HepG2 (cell line): ENCODE measurements around the gene NANOS1. TPM values are rescaled to one million over a fixed set of nuclear protein-coding genes. Genes with fewer than 3 reads are reported as not detected.

Source experiments
- BCLAF1 ChIP-seq: fragments of 450-650 bp; IDR thresholded peaks from 2 replicates; pipeline ENCODE4 v1.6.1; 2017; ENCODE audit warnings: mild to moderate bottlenecking
- IKZF5 ChIP-seq: IDR thresholded peaks from 2 replicates; pipeline ENCODE4 v1.6.1; 2018; ENCODE audit warnings: missing genetic modification reagents, mild to moderate bottlenecking, missing compliant biosample characterization
- MBD4 ChIP-seq: IDR thresholded peaks from 2 replicates; pipeline ENCODE4 v1.6.1; 2012; ENCODE audit warnings: low read length, inconsistent platforms, borderline replicate concordance
- MYNN ChIP-seq: sonication (generic); formaldehyde crosslinking; IDR thresholded peaks from 2 replicates; pipeline ENCODE4 v1.4.0; 2020; ENCODE audit warnings: mild to moderate bottlenecking, low read depth, missing genetic modification reagents
- PAWR ChIP-seq: sonication (generic); formaldehyde crosslinking; IDR thresholded peaks from 2 replicates; pipeline ENCODE4 v1.4.0; 2020; ENCODE audit warnings: missing genetic modification reagents, mild to moderate bottlenecking, borderline replicate concordance
- TOE1 ChIP-seq: sonication (generic); formaldehyde crosslinking; IDR thresholded peaks from 2 replicates; pipeline ENCODE4 v1.4.0; 2020; ENCODE audit warnings: mild to moderate bottlenecking, missing genetic modification reagents
- WIZ ChIP-seq: sonication (generic); formaldehyde crosslinking; IDR thresholded peaks from 2 replicates; pipeline ENCODE4 v1.5.1; 2020; ENCODE audit warnings: mild to moderate bottlenecking, missing genetic modification reagents
- ZNF10 ChIP-seq: sonication (generic); formaldehyde crosslinking; IDR thresholded peaks from 2 replicates; pipeline ENCODE4 v1.4.0; 2020; ENCODE audit warnings: mild to moderate bottlenecking, low read depth, missing genetic modification reagents, borderline replicate concordance
- ZNF142 ChIP-seq: sonication (generic); formaldehyde crosslinking; IDR thresholded peaks from 2 replicates; pipeline ENCODE4 v1.4.0; 2020; ENCODE audit warnings: missing genetic modification reagents
- ZNF362 ChIP-seq: sonication (generic); formaldehyde crosslinking; IDR thresholded peaks from 2 replicates; pipeline ENCODE4 v1.4.0; 2020; ENCODE audit warnings: missing genetic modification reagents, mild to moderate bottlenecking, borderline replicate concordance
- ZNF503 ChIP-seq: sonication (generic); formaldehyde crosslinking; IDR thresholded peaks from 2 replicates; pipeline ENCODE4 v1.4.0; 2020; ENCODE audit warnings: missing genetic modification reagents
- ZNF546 ChIP-seq: sonication (generic); formaldehyde crosslinking; conservative IDR thresholded peaks from 2 replicates; pipeline ENCODE4 v1.8.1; 2023; ENCODE audit warnings: mild to moderate bottlenecking, missing genetic modification reagents
- polyA plus RNA-seq, 8 experiments: library from polyadenylated mRNA; depleted of rRNA in 3 of 8; stranded (reverse) in 7 of 8; unstranded in 1 of 8; fragments of >200 nt; fragmentation: Illumina TruSeq in 4 of 8; extraction: Trizol in 4 of 8; gene quantifications; 2 replicates each; pipeline versions ENCODE4 v1.2.1 to v1.2.3, GENCODE V29; 2011 to 2016; ENCODE audit warnings: low read depth in 4 of 8, missing spikeins in 1 of 8, mixed read lengths in 1 of 8; ENCODE audit not compliant: insufficient read depth in 1 of 8
- total RNA-seq, 5 experiments: library from RNA; depleted of rRNA; stranded (reverse); fragments of >200 nt; fragmentation: Illumina TruSeq; extraction: Trizol; gene quantifications; 2 replicates each; pipeline ENCODE4 v1.2.3, GENCODE V29; 2016; ENCODE audit warnings: low read depth in 1 of 5

Gene NANOS1
- total and polyA plus RNA-seq, 2 of the 13 experiments (the other 11 are each of a cell fraction or from before 2014, with no cell fraction given) = 1.7 to 2.2 TPM

- peak; percentile 98 for TF ChIP-seq ZNF142
- no peak for TF ChIP-seq WIZ (CRISPR knock-in tag)
- no peak for TF ChIP-seq ZNF10
- TF ChIP-seq ZNF503 = no peak
- TF ChIP-seq IKZF5 = no peak
- peak; percentile 47; the same call in 1 of the 2 replicates for TF ChIP-seq MBD4
- no peak for TF ChIP-seq PAWR (CRISPR knock-in tag)
- no peak for TF ChIP-seq MYNN (CRISPR knock-in tag)
- TF ChIP-seq BCLAF1 = no peak
- TF ChIP-seq ZNF362 (CRISPR knock-in tag) = no peak
- no peak for TF ChIP-seq TOE1 (CRISPR knock-in tag)
- no peak for TF ChIP-seq ZNF546 (CRISPR knock-in tag)
These were observed 1.1 kb downstream of the NANOS1 start (continued) for GRCh38 chr10:119030421-119031250.
